ENCODE data around the gene GAB1.

GAB1 gene

GRCh38 chr4:143383005-143383574 lies 46.4 kb downstream of the GAB1 start:
- Histone ChIP-seq H3K4me3 (ENCODE audit: low read length) (no peak overlapping the region), H3K27ac (ENCODE audit: low read depth, low read length) (peak overlapping the region; percentile 82), H3K36me3 (ENCODE audit: control insufficient read depth, insufficient read depth, low read length) (no peaks in the 10 kb centered on the region), H3K9ac (ENCODE audit: low read length) (no peak overlapping the region), H3K4me1 (ENCODE audit: control insufficient read depth, insufficient read depth, low read length) (peaks cover 39% of the 10 kb centered on the region), H3K27me3 (ENCODE audit: control insufficient read depth, insufficient read depth, low read length) (no peaks in the 10 kb centered on the region)

GRCh38 chr4:143384381-143384994 lies 47.8 kb downstream of the GAB1 start:
- Histone ChIP-seq H3K27ac (ENCODE audit: low read depth, low read length) (no peak overlapping the region), H3K4me1 (ENCODE audit: control insufficient read depth, insufficient read depth, low read length) (peaks cover 34% of the 10 kb centered on the region), H3K4me3 (ENCODE audit: low read length) (no peak overlapping the region), H3K36me3 (ENCODE audit: control insufficient read depth, insufficient read depth, low read length) (peaks cover 2% of the 10 kb centered on the region), H3K9ac (ENCODE audit: low read length) (no peak overlapping the region), H3K27me3 (ENCODE audit: control insufficient read depth, insufficient read depth, low read length) (no peaks in the 10 kb centered on the region)

GRCh38 chr4:143386812-143387211 lies 50.1 kb downstream of the GAB1 start:
- Histone ChIP-seq H3K36me3 (ENCODE audit: control insufficient read depth, insufficient read depth, low read length) (peaks cover 2% of the 10 kb centered on the region), H3K4me1 (ENCODE audit: control insufficient read depth, insufficient read depth, low read length) (peaks cover 32% of the 10 kb centered on the region), H3K27ac (ENCODE audit: low read depth, low read length) (no peak overlapping the region), H3K4me3 (ENCODE audit: low read length) (no peak overlapping the region), H3K9ac (ENCODE audit: low read length) (no peak overlapping the region), H3K27me3 (ENCODE audit: control insufficient read depth, insufficient read depth, low read length) (no peaks in the 10 kb centered on the region)

- H3K4me1 ChIP-seq (ENCODE audit: control insufficient read depth, insufficient read depth, low read length): peaks cover 29% of the 10 kb centered on the region
- no peak overlapping the region for H3K4me3 ChIP-seq (ENCODE audit: low read length)
- no peak overlapping the region for H3K27ac ChIP-seq (ENCODE audit: low read depth, low read length)
- H3K27me3 ChIP-seq (ENCODE audit: control insufficient read depth, insufficient read depth, low read length): no peaks in the 10 kb centered on the region
- peaks cover 2% of the 10 kb centered on the region for H3K36me3 ChIP-seq (ENCODE audit: control insufficient read depth, insufficient read depth, low read length)
- no peak overlapping the region for H3K9ac ChIP-seq (ENCODE audit: low read length)
These were observed 53.0 kb downstream of the GAB1 start for GRCh38 chr4:143389579-143390195.

- Histone ChIP-seq H3K27ac (ENCODE audit: low read depth, low read length) (no peak overlapping the region), H3K9ac (ENCODE audit: low read length) (no peak overlapping the region), H3K36me3 (ENCODE audit: control insufficient read depth, insufficient read depth, low read length) (peaks cover 2% of the 10 kb centered on the region), H3K4me3 (ENCODE audit: low read length) (no peak overlapping the region), H3K27me3 (ENCODE audit: control insufficient read depth, insufficient read depth, low read length) (no peaks in the 10 kb centered on the region), H3K4me1 (ENCODE audit: control insufficient read depth, insufficient read depth, low read length) (peaks cover 27% of the 10 kb centered on the region)
These were observed 54.1 kb downstream of the GAB1 start for GRCh38 chr4:143390764-143391163.

GRCh38 chr4:143391261-143391660 lies 54.6 kb downstream of the GAB1 start:
- H3K4me1 ChIP-seq (ENCODE audit: control insufficient read depth, insufficient read depth, low read length): peaks cover 27% of the 10 kb centered on the region
- H3K36me3 ChIP-seq (ENCODE audit: control insufficient read depth, insufficient read depth, low read length): peaks cover 2% of the 10 kb centered on the region
- no peaks in the 10 kb centered on the region for H3K27me3 ChIP-seq (ENCODE audit: control insufficient read depth, insufficient read depth, low read length)
- H3K9ac ChIP-seq (ENCODE audit: low read length): no peak overlapping the region
- H3K4me3 ChIP-seq (ENCODE audit: low read length): no peak overlapping the region
- no peak overlapping the region for H3K27ac ChIP-seq (ENCODE audit: low read depth, low read length)

- H3K4me3 ChIP-seq (ENCODE audit: low read length): no peak overlapping the region
- H3K4me1 ChIP-seq (ENCODE audit: control insufficient read depth, insufficient read depth, low read length): peaks cover 31% of the 10 kb centered on the region
- H3K27me3 ChIP-seq (ENCODE audit: control insufficient read depth, insufficient read depth, low read length): no peaks in the 10 kb centered on the region
- H3K36me3 ChIP-seq (ENCODE audit: control insufficient read depth, insufficient read depth, low read length): peaks cover 2% of the 10 kb centered on the region
- no peak overlapping the region for H3K9ac ChIP-seq (ENCODE audit: low read length)
- no peak overlapping the region for H3K27ac ChIP-seq (ENCODE audit: low read depth, low read length)
These were observed 55.2 kb downstream of the GAB1 start for GRCh38 chr4:143391895-143392294.

GRCh38 chr4:143393195-143393594 lies 56.5 kb downstream of the GAB1 start:
- Histone ChIP-seq H3K27ac (ENCODE audit: low read depth, low read length) (no peak overlapping the region), H3K36me3 (ENCODE audit: control insufficient read depth, insufficient read depth, low read length) (peaks cover 2% of the 10 kb centered on the region), H3K9ac (ENCODE audit: low read length) (no peak overlapping the region), H3K4me3 (ENCODE audit: low read length) (no peak overlapping the region), H3K4me1 (ENCODE audit: control insufficient read depth, insufficient read depth, low read length) (peaks cover 36% of the 10 kb centered on the region), H3K27me3 (ENCODE audit: control insufficient read depth, insufficient read depth, low read length) (no peaks in the 10 kb centered on the region)

GRCh38 chr4:143394739-143395453 lies 58.2 kb downstream of the GAB1 start:
- Histone ChIP-seq H3K27ac (ENCODE audit: low read depth, low read length) (no peak overlapping the region), H3K27me3 (ENCODE audit: control insufficient read depth, insufficient read depth, low read length) (no peaks in the 10 kb centered on the region), H3K4me3 (ENCODE audit: low read length) (no peak overlapping the region), H3K9ac (ENCODE audit: low read length) (no peak overlapping the region), H3K36me3 (ENCODE audit: control insufficient read depth, insufficient read depth, low read length) (no peaks in the 10 kb centered on the region), H3K4me1 (ENCODE audit: control insufficient read depth, insufficient read depth, low read length) (peaks cover 29% of the 10 kb centered on the region)

- Histone ChIP-seq H3K27me3 (ENCODE audit: control insufficient read depth, insufficient read depth, low read length) (no peaks in the 10 kb centered on the region), H3K4me1 (ENCODE audit: control insufficient read depth, insufficient read depth, low read length) (peaks cover 18% of the 10 kb centered on the region), H3K36me3 (ENCODE audit: control insufficient read depth, insufficient read depth, low read length) (no peaks in the 10 kb centered on the region), H3K27ac (ENCODE audit: low read depth, low read length) (no peak overlapping the region), H3K9ac (ENCODE audit: low read length) (no peak overlapping the region), H3K4me3 (ENCODE audit: low read length) (no peak overlapping the region)
These were observed 60.0 kb downstream of the GAB1 start for GRCh38 chr4:143396695-143397094.

GRCh38 chr4:143397335-143397734 lies 60.7 kb downstream of the GAB1 start:
- H3K36me3 ChIP-seq (ENCODE audit: control insufficient read depth, insufficient read depth, low read length): no peaks in the 10 kb centered on the region
- H3K4me3 ChIP-seq (ENCODE audit: low read length): no peak overlapping the region
- no peaks in the 10 kb centered on the region for H3K27me3 ChIP-seq (ENCODE audit: control insufficient read depth, insufficient read depth, low read length)
- no peak overlapping the region for H3K9ac ChIP-seq (ENCODE audit: low read length)
- no peak overlapping the region for H3K27ac ChIP-seq (ENCODE audit: low read depth, low read length)
- H3K4me1 ChIP-seq (ENCODE audit: control insufficient read depth, insufficient read depth, low read length): peaks cover 11% of the 10 kb centered on the region

GRCh38 chr4:143397887-143398286 lies 61.2 kb downstream of the GAB1 start:
- H3K27ac ChIP-seq (ENCODE audit: low read depth, low read length): no peak overlapping the region
- no peak overlapping the region for H3K9ac ChIP-seq (ENCODE audit: low read length)
- H3K27me3 ChIP-seq (ENCODE audit: control insufficient read depth, insufficient read depth, low read length): no peaks in the 10 kb centered on the region
- H3K4me3 ChIP-seq (ENCODE audit: low read length): no peak overlapping the region
- peaks cover 15% of the 10 kb centered on the region for H3K4me1 ChIP-seq (ENCODE audit: control insufficient read depth, insufficient read depth, low read length)
- H3K36me3 ChIP-seq (ENCODE audit: control insufficient read depth, insufficient read depth, low read length): no peaks in the 10 kb centered on the region

Measured in rectal smooth muscle tissue (tissue), 1 donor.